OCI-M2 (cell line): ENCODE results near the gene IKBKE.

Experiments
- DNase-seq: peaks from one replicate; lab custom pipeline; 2025; ENCODE audit not compliant: unreplicated experiment; lab: John Stamatoyannopoulos, UW

The IKBKE gene

GRCh38 chr1:206511362-206512057 is 41.2 kb downstream of the IKBKE start:
- no peak for DNase-seq

DNA sequence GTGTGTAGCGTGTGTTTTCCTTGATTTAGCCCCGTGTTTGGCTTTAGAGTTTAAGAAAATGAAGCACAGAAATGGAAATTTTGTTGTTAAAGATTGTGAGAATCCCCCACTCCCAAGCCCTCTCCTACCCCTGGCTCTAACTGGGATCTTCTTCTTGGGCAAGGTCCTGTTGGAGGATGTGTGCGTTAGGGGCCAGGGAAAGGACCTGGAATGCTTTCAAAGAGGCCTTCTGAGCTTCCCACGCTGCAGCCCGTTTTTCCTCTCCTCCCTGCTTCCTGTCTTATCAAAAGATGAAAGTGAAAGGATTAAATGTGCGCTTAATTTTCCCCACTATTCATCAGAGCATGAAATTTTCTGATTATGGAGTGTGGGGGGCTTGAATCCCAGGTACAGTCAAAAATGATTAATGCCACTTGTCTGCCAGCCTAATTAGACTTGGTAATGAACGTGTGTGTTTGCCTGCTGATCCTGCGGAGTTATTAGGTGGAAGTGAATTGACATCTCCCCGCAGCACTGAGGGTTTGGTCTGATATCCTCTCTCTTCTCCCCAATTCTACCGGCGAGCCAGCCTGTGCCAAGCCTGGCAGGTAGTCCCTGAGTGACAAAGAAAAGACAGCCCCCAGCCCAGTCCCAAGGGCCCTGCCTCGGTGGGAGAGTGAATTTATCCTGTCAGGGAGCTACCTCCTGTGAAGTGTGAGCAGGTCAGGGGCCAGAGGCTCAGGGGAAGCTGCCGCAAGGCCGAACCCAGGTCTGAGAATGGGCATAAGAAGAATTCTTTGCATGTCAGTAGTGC is 42.0 kb downstream of the IKBKE start:
- no peak for DNase-seq

DNA sequence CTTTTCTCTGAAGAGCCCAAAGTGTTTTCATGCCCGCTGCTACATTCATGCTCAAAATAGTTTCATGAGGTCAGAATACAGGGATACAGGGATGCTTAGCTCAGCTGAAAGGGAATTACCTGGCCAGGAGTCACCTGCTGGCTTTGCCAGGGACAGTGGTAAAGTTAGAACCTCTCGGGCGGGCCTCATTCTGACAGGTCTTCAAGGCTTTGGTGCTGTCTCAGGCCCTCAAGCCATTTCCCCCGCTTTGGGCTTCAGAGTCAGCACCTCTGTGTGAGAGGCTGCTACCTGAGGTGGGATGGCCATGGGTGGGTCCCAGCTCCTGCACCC is 42.5 kb downstream of the IKBKE start:
- no peak for DNase-seq

GRCh38 chr1:206513312-206514111 is 43.2 kb downstream of the IKBKE start:
- no peak for DNase-seq

DNA sequence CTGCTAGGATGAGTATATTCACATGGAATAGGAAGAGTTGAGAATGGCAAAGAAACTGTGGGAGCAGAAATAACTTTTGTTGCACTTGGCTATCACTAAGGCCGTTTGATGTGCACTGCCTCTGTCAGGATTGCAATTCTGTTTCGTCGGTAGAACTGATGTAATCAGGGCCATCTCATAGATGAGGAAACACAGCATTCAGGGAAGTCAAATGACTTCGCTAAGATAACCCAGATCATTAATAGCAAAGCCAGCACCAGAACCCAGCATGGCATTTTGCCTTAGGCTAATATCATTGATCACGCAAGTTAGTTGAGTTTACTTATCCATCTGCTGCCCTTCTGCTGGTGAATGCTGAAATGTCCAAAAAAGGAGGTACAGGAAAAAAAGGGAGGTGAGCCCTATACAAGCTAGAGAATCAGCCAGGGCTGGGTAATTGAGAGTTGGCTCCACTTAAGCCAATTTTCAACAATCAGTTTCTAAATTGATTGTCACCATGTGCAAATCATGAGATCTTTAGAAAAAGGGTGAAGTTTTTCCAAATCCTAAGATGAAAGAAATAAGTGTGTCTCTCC is 44.6 kb downstream of the IKBKE start:
- no peak for DNase-seq

GRCh38 chr1:206516728-206516990 is 46.4 kb downstream of the IKBKE start:
- no peak for DNase-seq

DNA sequence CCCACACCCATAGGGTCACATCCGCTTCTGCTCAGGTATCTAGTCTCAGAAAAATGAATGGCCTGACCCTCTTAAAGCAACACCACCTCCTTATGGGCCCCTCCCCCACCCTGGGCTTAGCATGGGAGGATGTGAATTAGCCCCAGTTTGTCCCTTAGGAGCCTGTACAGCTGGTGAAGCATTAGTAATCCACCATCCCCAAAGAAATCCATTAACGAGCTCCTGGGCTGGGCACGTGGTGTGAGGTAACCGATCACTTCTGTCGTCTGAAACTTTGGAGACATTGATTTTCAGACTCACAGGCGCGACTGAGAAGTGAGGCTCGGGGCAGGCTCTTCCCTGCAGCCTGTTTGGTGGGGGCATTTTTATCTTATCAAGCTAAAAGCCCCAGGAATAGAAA is 47.5 kb downstream of the IKBKE start:
- DNase-seq: no peak

- no peak for DNase-seq
Observed at GRCh38 chr1:206518206-206518605, 47.9 kb downstream of the IKBKE start.

GRCh38 chr1:206518743-206519142 is 48.5 kb downstream of the IKBKE start:
- DNase-seq: no peak

GRCh38 chr1:206521127-206521526 is 50.9 kb downstream of the IKBKE start:
- DNase-seq: no peak

DNA sequence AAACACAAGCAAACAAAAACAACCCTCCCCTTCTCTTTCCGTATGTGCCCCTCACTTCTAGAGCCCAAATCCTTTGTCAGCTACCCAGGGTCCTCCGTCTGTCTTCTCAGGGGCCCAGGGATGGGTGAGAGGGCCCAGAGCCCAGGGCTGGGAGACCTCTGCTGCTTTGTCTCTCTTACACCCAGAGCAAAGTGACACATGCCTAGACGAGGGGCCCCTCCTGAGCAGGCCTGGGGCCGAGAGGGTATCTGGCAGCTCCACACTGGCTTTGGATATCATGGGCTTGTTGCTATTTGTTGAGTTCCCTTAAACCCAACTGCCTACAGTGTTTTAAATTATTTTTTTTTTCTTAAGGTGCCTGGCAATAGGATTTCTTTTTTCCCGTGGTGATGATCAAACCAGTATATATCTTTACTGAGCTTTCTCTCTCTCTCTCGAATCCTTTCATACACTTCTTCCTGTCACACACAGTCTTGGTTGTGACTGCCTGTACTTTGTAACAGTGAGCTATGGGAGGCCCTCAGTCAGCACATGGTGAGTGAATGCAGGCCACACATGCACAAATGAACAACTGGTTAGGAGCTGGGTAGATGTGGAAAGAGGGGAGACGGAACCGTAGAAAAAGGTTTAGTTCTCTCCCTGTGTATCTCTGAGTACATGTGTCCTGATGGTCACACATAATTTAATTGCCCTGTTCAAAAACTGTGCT is 51.6 kb downstream of the IKBKE start:
- DNase-seq: no peak

DNA sequence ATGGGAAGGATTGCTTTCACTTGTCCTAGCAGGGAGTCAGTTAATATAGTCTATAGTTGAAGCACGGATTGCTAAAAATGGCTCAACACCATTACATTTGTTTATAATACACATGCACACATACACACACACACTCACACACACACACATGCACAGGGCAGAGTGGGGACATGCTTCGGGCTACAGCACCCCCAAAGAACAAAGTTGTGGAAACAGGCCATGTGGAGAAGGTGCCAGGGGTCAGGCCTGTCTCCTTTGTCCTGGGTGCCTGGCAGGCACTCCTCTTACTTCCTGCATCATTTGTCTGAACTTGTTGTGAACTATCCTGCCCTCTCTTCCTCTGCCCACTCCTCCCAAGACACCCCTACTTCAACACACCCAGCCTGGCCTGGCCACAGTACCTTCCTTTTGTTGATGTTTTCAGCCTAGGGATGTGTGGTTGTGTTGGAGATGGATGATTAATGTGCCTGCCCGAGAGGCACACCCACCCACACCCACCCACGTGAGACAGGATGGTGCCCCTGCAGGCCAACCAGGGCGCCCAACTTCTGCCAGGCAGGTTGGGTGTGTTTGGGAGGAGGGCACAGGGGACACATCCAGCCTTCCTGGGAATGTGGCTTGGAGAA is 54.6 kb downstream of the IKBKE start:
- DNase-seq: no peak

GRCh38 chr1:206526064-206526911 is 56.0 kb downstream of the IKBKE start:
- no peak for DNase-seq

DNA sequence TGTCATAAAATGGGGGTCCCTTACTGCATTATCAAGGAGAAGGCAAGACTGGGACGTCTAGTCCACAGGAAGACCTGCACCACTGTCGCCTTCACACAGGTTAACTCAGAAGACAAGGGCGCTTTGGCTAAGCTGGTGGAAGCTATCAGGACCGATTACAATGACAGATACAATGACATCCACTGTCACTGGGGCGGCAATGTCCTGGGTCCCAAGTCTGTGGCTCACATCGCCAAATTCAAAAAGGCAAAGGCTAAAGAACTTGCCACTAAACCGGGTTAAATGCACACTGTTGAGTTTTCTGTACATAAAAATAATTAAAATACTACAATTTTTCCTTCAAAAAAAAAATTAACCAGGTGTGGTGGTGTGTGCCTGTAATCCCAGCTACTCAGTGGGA is 59.1 kb downstream of the IKBKE start:
- no peak for DNase-seq

DNA sequence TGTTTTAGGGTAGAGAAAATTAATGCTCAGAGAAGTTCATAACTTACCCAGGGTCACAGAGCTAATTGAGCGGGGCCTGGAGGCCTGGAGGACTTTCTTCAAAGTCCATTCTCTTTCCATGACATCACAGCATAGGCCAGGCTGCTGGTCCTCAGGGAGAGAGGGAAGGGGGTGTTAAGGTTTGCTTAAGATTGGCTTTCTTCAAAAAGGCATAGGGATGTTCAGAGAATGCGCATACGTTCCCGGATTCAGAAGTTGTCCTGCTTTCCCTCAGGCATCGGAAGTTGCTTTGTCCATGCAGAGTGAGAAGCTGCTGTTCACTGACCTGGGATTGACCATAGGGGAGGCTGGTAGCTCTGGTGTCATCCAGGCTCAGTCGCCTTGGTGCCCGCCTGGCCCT is 62.1 kb downstream of the IKBKE start:
- DNase-seq: no peak

DNA sequence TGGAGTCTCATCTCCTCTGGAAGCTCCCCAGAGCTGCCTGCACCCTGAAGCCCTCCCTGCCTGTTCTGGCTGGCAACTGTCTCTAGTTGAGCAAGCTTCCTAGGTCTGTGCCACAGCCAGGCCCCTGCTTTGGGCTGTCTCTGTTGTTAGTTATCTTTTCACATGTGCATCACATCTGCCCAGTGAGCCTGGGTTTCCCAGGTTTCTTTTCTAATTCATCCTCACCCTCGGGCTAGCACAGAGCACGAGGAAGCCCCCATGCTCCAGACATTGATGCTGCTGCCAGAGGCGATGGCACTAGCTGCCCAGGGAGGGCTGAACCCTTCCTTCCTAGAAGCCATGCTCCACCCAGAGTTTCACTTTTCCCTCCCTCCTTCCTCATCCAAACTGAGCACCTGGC is 64.3 kb downstream of the IKBKE start:
- no peak for DNase-seq

- DNase-seq: no peak
Observed at GRCh38 chr1:206535853-206536188, 65.5 kb downstream of the IKBKE start.

- no peak for DNase-seq
Observed at GRCh38 chr1:206537141-206537540, 66.9 kb downstream of the IKBKE start.

- DNase-seq: no peak
Observed at GRCh38 chr1:206538086-206538770, 68.0 kb downstream of the IKBKE start.
